ENCODE data around the gene OLIG2. TPM values are rescaled to one million over a fixed set of nuclear protein-coding genes. Genes with fewer than 3 reads are reported as not detected.

Gene OLIG2
- total and polyA plus RNA-seq, 2 experiments from 2014 or later: 0.15 to 1.4 TPM

DNA sequence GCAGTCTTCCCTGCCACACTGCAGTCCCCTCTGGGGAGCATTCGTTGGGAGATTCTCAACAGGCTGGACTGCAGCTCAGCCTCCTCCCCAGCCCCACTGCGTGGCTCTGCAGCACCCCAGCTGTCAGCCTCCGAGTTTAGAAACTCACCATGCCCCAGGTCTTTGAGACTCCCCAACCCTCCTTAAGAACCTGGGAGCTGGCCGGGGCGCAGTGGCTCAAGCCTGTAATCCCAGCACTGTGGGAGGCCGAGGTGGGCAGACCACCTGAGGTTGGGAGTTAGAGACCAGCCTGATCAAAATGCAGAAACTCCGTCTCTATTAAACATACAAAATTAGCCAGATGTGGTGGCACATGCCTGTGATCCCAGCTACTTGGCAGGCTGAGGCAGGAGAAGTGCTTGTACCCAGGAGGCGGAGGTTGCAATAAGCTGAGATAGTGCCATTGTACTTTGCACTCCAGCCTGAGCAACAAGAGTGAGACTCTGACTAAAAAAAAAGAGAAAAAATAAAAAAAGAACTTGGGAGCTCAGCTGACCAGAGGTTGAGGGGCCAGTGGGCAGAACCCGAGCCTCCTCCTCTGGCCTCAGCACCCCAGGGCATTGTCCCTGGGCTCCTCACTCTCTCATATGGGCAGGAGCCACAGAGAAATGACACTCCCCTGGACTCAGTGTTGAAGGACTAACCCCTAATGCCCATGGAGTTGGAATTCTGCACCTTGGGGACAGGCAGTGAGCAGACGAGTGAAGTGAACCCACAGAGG lies 5.6 kb downstream of the OLIG2 start:
- Histone ChIP-seq H3K9me2 (ENCODE audit: insufficient read depth) (no peaks in the 10 kb centered on the region), H4K20me1 (replicated peaks; ENCODE audit: insufficient read depth) (peaks cover 18% of the 10 kb centered on the region), H3K4me2 (no peak overlapping the region), H3K4me1 (ENCODE audit: insufficient read depth) (peaks cover 51% of the 10 kb centered on the region), H3K27me3 (ENCODE audit: insufficient read depth) (peaks cover 100% of the 10 kb centered on the region), H3K4me3 (no peak overlapping the region), H3F3A (replicated peaks; ENCODE audit: low read depth) (no peaks in the 10 kb centered on the region), H3K79me2 (replicated peaks; ENCODE audit: insufficient read depth) (no peaks in the 10 kb centered on the region), H3K27ac (ENCODE audit: low read depth) (no peak overlapping the region), H3K36me3 (ENCODE audit: insufficient read depth) (no peaks in the 10 kb centered on the region), H2AFZ (no peak overlapping the region)
- TF ChIP-seq, protein P1, sequence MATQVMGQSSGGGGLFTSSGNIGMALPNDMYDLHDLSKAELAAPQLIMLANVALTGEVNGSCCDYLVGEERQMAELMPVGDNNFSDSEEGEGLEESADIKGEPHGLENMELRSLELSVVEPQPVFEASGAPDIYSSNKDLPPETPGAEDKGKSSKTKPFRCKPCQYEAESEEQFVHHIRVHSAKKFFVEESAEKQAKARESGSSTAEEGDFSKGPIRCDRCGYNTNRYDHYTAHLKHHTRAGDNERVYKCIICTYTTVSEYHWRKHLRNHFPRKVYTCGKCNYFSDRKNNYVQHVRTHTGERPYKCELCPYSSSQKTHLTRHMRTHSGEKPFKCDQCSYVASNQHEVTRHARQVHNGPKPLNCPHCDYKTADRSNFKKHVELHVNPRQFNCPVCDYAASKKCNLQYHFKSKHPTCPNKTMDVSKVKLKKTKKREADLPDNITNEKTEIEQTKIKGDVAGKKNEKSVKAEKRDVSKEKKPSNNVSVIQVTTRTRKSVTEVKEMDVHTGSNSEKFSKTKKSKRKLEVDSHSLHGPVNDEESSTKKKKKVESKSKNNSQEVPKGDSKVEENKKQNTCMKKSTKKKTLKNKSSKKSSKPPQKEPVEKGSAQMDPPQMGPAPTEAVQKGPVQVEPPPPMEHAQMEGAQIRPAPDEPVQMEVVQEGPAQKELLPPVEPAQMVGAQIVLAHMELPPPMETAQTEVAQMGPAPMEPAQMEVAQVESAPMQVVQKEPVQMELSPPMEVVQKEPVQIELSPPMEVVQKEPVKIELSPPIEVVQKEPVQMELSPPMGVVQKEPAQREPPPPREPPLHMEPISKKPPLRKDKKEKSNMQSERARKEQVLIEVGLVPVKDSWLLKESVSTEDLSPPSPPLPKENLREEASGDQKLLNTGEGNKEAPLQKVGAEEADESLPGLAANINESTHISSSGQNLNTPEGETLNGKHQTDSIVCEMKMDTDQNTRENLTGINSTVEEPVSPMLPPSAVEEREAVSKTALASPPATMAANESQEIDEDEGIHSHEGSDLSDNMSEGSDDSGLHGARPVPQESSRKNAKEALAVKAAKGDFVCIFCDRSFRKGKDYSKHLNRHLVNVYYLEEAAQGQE (IDR thresholded peaks at IDR 0.05; ENCODE audit: unreplicated experiment): no peak
- TF ChIP-seq EZH2 (IDR thresholded peaks at IDR 0.05; ENCODE audit: low read depth, unreplicated experiment): peak; percentile 72
- TF ChIP-seq STAT1 (IDR thresholded peaks at IDR 0.05; ENCODE audit: unreplicated experiment): no peak
- TF ChIP-seq, protein P2, sequence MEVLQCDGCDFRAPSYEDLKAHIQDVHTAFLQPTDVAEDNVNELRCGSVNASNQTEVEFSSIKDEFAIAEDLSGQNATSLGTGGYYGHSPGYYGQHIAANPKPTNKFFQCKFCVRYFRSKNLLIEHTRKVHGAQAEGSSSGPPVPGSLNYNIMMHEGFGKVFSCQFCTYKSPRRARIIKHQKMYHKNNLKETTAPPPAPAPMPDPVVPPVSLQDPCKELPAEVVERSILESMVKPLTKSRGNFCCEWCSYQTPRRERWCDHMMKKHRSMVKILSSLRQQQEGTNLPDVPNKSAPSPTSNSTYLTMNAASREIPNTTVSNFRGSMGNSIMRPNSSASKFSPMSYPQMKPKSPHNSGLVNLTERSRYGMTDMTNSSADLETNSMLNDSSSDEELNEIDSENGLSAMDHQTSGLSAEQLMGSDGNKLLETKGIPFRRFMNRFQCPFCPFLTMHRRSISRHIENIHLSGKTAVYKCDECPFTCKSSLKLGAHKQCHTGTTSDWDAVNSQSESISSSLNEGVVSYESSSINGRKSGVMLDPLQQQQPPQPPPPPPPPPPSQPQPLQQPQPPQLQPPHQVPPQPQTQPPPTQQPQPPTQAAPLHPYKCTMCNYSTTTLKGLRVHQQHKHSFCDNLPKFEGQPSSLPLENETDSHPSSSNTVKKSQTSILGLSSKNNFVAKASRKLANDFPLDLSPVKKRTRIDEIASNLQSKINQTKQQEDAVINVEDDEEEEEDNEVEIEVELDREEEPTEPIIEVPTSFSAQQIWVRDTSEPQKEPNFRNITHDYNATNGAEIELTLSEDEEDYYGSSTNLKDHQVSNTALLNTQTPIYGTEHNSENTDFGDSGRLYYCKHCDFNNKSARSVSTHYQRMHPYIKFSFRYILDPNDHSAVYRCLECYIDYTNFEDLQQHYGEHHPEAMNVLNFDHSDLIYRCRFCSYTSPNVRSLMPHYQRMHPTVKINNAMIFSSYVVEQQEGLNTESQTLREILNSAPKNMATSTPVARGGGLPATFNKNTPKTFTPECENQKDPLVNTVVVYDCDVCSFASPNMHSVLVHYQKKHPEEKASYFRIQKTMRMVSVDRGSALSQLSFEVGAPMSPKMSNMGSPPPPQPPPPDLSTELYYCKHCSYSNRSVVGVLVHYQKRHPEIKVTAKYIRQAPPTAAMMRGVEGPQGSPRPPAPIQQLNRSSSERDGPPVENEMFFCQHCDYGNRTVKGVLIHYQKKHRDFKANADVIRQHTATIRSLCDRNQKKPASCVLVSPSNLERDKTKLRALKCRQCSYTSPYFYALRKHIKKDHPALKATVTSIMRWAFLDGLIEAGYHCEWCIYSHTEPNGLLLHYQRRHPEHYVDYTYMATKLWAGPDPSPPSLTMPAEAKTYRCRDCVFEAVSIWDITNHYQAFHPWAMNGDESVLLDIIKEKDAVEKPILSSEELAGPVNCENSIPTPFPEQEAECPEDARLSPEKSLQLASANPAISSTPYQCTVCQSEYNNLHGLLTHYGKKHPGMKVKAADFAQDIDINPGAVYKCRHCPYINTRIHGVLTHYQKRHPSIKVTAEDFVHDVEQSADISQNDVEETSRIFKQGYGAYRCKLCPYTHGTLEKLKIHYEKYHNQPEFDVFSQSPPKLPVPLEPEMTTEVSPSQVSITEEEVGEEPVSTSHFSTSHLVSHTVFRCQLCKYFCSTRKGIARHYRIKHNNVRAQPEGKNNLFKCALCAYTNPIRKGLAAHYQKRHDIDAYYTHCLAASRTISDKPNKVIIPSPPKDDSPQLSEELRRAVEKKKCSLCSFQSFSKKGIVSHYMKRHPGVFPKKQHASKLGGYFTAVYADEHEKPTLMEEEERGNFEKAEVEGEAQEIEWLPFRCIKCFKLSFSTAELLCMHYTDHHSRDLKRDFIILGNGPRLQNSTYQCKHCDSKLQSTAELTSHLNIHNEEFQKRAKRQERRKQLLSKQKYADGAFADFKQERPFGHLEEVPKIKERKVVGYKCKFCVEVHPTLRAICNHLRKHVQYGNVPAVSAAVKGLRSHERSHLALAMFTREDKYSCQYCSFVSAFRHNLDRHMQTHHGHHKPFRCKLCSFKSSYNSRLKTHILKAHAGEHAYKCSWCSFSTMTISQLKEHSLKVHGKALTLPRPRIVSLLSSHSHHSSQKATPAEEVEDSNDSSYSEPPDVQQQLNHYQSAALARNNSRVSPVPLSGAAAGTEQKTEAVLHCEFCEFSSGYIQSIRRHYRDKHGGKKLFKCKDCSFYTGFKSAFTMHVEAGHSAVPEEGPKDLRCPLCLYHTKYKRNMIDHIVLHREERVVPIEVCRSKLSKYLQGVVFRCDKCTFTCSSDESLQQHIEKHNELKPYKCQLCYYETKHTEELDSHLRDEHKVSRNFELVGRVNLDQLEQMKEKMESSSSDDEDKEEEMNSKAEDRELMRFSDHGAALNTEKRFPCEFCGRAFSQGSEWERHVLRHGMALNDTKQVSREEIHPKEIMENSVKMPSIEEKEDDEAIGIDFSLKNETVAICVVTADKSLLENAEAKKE (CRISPR knock-in tag; IDR thresholded peaks at IDR 0.05): no peak
- no peak for TF ChIP-seq JUNB (IDR thresholded peaks at IDR 0.05; ENCODE audit: unreplicated experiment)
- peaks cover 3% of the 10 kb centered on the region; the same call in 2 of the 3 replicates for H3K9me3 Mint-ChIP-seq
- no peak overlapping the region for H3K27ac Mint-ChIP-seq
- H3K4me3 Mint-ChIP-seq: no peak overlapping the region
- DNase-seq (ENCODE audit: low spot score) (no peak), ATAC-seq (no peak)
- H3K4me1 Mint-ChIP-seq: peaks cover 45% of the 10 kb centered on the region
- H3K27me3 Mint-ChIP-seq (ENCODE audit: insufficient read depth, low read depth, poor library complexity): peaks cover 89% of the 10 kb centered on the region
- H3K36me3 Mint-ChIP-seq (ENCODE audit: low read depth): no peaks in the 10 kb centered on the region; the same call in 1 of the 3 replicates
